ENCODE data around the gene VCAM1. TPM values are rescaled to one million over a fixed set of nuclear protein-coding genes. Genes with fewer than 3 reads are reported as not detected.

Gene VCAM1
- total RNA-seq, 1 donor from 2014 or later, result not detected

DNA sequence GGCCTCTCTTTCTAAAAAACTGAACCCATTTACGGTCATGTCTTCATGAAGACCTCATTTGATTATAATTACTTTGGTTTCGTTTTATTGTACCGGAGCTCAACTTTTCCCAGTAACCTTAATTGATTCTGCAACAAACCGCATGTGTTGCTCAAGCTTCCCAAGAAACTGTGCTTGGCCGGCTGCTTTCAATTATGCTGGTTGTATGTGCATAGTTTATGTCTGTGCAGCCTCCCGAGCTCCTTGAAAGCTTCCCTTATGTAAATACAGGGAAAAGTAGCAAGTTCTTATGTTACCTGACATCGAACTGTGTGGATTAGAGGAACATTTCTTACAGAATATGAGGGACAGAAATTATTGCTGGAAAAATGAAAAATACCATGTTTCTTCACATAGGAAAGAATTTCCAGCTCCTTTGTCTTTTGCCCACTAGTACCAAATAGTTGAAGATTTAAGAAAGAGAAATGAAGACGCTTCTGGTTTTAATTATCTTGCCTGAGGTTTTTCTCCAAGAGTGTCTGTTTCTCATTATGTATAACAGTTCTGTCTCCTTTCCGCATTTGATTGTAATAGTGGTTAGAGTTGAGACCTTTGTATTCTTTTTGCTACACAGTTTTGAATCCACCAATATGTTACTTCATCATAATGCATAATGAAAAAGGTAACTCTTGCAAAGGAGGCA is 2.1 kb downstream of the VCAM1 start:
- Mint-ChIP-seq H3K4me3 (ENCODE audit: unreplicated experiment) (no peak overlapping the region), H3K9me3 (ENCODE audit: unreplicated experiment) (no peaks in the 10 kb centered on the region), H3K4me1 (ENCODE audit: unreplicated experiment) (peaks cover 3% of the 10 kb centered on the region), H3K27ac (ENCODE audit: unreplicated experiment) (no peak overlapping the region), H3K36me3 (ENCODE audit: low read depth, unreplicated experiment) (no peaks in the 10 kb centered on the region), H3K27me3 (ENCODE audit: unreplicated experiment) (no peaks in the 10 kb centered on the region)
- TF ChIP-seq, protein P1, sequence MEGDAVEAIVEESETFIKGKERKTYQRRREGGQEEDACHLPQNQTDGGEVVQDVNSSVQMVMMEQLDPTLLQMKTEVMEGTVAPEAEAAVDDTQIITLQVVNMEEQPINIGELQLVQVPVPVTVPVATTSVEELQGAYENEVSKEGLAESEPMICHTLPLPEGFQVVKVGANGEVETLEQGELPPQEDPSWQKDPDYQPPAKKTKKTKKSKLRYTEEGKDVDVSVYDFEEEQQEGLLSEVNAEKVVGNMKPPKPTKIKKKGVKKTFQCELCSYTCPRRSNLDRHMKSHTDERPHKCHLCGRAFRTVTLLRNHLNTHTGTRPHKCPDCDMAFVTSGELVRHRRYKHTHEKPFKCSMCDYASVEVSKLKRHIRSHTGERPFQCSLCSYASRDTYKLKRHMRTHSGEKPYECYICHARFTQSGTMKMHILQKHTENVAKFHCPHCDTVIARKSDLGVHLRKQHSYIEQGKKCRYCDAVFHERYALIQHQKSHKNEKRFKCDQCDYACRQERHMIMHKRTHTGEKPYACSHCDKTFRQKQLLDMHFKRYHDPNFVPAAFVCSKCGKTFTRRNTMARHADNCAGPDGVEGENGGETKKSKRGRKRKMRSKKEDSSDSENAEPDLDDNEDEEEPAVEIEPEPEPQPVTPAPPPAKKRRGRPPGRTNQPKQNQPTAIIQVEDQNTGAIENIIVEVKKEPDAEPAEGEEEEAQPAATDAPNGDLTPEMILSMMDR (IDR thresholded peaks at IDR 0.05; ENCODE audit: unreplicated experiment), result no peak
- no peak for DNase-seq (ENCODE audit: low spot score)

DNA sequence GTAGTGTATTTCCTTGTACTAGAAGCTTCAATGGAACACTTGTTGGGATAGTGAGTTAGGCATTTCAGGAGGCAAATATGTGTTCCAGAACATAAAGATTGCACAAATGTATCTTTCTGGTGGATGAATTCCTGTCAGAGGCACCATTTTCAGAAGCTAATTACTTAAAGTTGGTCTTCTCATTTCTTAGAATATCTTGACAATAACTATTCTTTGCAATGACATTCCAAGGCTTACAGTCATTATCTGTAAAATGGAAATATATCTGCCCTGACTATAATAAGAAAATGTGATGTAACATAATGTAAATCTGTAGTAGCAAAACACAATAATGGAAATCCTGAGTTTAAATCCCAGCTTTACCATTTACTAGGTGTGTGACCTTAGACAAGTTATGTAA is 2.7 kb downstream of the VCAM1 start:
- peaks cover 3% of the 10 kb centered on the region for H3K4me1 Mint-ChIP-seq (ENCODE audit: unreplicated experiment)
- no peaks in the 10 kb centered on the region for H3K9me3 Mint-ChIP-seq (ENCODE audit: unreplicated experiment)
- H3K27me3 Mint-ChIP-seq (ENCODE audit: unreplicated experiment), result no peaks in the 10 kb centered on the region
- no peaks in the 10 kb centered on the region for H3K36me3 Mint-ChIP-seq (ENCODE audit: low read depth, unreplicated experiment)
- TF ChIP-seq, protein P1 (IDR thresholded peaks at IDR 0.05; ENCODE audit: unreplicated experiment), result no peak
- H3K27ac Mint-ChIP-seq (ENCODE audit: unreplicated experiment), result no peak overlapping the region
- no peak for DNase-seq (ENCODE audit: low spot score)
- no peak overlapping the region for H3K4me3 Mint-ChIP-seq (ENCODE audit: unreplicated experiment)

DNA sequence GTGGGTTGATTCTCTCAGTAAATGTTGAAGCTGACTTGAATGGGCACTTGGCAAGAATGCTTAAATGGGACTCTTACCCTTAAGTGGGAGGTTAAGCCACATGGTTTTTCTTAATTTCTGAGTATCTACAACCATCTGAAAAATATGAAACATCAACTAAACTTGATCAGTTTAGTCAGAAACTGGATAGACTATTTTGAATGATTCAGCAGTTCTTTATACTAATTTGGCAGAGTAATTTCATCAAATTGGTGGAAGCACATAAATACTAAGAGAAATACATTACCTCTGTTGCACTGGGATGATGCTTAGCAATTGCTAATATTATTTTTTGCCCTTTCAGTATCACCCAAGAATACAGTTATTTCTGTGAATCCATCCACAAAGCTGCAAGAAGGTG is 4.7 kb downstream of the VCAM1 start:
- no peak overlapping the region for H3K4me3 Mint-ChIP-seq (ENCODE audit: unreplicated experiment)
- H3K9me3 Mint-ChIP-seq (ENCODE audit: unreplicated experiment), result no peaks in the 10 kb centered on the region
- H3K4me1 Mint-ChIP-seq (ENCODE audit: unreplicated experiment), result peaks cover 3% of the 10 kb centered on the region
- no peak for DNase-seq (ENCODE audit: low spot score)
- no peaks in the 10 kb centered on the region for H3K36me3 Mint-ChIP-seq (ENCODE audit: low read depth, unreplicated experiment)
- TF ChIP-seq, protein P1 (IDR thresholded peaks at IDR 0.05; ENCODE audit: unreplicated experiment), result no peak
- no peak overlapping the region for H3K27ac Mint-ChIP-seq (ENCODE audit: unreplicated experiment)
- H3K27me3 Mint-ChIP-seq (ENCODE audit: unreplicated experiment), result no peaks in the 10 kb centered on the region

DNA sequence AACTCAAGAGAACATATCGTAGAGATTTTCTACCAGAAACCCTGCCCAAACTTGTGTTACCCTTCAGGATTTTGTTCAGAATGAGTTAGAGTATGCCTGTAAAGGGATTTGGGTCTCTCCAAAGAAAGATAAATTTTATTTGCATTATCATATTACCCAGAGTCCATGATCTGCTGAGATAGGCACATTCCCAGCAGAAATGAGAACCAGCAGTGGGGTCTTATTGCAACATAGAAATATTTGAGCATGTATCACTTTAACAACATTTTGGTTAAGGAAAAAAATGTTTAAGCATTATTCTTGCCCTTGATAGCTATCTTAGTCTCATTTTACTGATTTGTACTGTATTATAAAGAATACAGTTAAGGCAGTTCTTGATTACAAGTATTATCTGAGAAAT is 10.6 kb downstream of the VCAM1 start:
- TF ChIP-seq, protein P1 (IDR thresholded peaks at IDR 0.05; ENCODE audit: unreplicated experiment), result no peak
- Mint-ChIP-seq H3K27ac (ENCODE audit: unreplicated experiment) (no peak overlapping the region), H3K4me3 (ENCODE audit: unreplicated experiment) (no peak overlapping the region), H3K27me3 (ENCODE audit: unreplicated experiment) (no peaks in the 10 kb centered on the region), H3K4me1 (ENCODE audit: unreplicated experiment) (no peaks in the 10 kb centered on the region), H3K36me3 (ENCODE audit: low read depth, unreplicated experiment) (no peaks in the 10 kb centered on the region), H3K9me3 (ENCODE audit: unreplicated experiment) (no peaks in the 10 kb centered on the region)
- DNase-seq (ENCODE audit: low spot score), result no peak

DNA sequence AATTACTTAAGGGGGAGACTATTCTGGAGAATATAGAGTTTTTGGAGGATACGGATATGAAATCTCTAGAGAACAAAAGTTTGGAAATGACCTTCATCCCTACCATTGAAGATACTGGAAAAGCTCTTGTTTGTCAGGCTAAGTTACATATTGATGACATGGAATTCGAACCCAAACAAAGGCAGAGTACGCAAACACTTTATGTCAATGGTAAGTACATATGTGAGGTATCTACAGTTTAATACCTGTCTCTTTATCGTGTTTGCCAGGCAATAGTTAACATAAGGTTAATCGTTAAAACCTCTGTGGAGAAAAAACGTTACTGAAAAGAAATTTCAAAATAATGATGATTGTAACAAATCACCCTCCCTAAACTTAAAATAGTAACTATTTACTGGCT is 11.8 kb downstream of the VCAM1 start:
- TF ChIP-seq, protein P1 (IDR thresholded peaks at IDR 0.05; ENCODE audit: unreplicated experiment), result no peak
- no peaks in the 10 kb centered on the region for H3K36me3 Mint-ChIP-seq (ENCODE audit: low read depth, unreplicated experiment)
- no peaks in the 10 kb centered on the region for H3K9me3 Mint-ChIP-seq (ENCODE audit: unreplicated experiment)
- H3K27me3 Mint-ChIP-seq (ENCODE audit: unreplicated experiment), result no peaks in the 10 kb centered on the region
- DNase-seq (ENCODE audit: low spot score), result no peak
- no peaks in the 10 kb centered on the region for H3K4me1 Mint-ChIP-seq (ENCODE audit: unreplicated experiment)
- H3K4me3 Mint-ChIP-seq (ENCODE audit: unreplicated experiment), result no peak overlapping the region
- H3K27ac Mint-ChIP-seq (ENCODE audit: unreplicated experiment), result no peak overlapping the region

All from endothelial cell (in vitro differentiated cells).